Sciatic nerve (tissue), 2 donors: ENCODE results near the gene KMT5C. TPM values are rescaled to one million over a fixed set of nuclear protein-coding genes. Genes with fewer than 3 reads are reported as not detected.

Experiments
- ATAC-seq: fragments of 200-7000 bp; cut with Tn5 transposase; one replicate; pipeline ENCODE4 v1.9.1; 2020; ENCODE audit warnings: mild to moderate bottlenecking, moderate library complexity
- DNase-seq: peaks from one replicate; pipeline ENCODE4 v3.0.0-alpha.2; 2020; ENCODE audit warnings: low spot score
- intact Hi-C: fragments of 100-400 bp; cut with DNase I; formaldehyde crosslinking; loops from one replicate; pipeline ENCODE4 v1.14.2; 2022
- total RNA-seq: library from RNA; stranded (reverse); fragmentation: NEBNext Ultra II Directional; extraction: Animal tissue kit (Norgen Biotek cat#: 25700); gene quantifications from one replicate; pipeline ENCODE4 v1.2.1, GENCODE V29; 2021
- donor health status: DM: no; HTN: no; CAD: no.
- donor health status: DM: no; HTN: no; CAD: no.

The KMT5C gene
- 18.1 TPM for total RNA-seq

DNA sequence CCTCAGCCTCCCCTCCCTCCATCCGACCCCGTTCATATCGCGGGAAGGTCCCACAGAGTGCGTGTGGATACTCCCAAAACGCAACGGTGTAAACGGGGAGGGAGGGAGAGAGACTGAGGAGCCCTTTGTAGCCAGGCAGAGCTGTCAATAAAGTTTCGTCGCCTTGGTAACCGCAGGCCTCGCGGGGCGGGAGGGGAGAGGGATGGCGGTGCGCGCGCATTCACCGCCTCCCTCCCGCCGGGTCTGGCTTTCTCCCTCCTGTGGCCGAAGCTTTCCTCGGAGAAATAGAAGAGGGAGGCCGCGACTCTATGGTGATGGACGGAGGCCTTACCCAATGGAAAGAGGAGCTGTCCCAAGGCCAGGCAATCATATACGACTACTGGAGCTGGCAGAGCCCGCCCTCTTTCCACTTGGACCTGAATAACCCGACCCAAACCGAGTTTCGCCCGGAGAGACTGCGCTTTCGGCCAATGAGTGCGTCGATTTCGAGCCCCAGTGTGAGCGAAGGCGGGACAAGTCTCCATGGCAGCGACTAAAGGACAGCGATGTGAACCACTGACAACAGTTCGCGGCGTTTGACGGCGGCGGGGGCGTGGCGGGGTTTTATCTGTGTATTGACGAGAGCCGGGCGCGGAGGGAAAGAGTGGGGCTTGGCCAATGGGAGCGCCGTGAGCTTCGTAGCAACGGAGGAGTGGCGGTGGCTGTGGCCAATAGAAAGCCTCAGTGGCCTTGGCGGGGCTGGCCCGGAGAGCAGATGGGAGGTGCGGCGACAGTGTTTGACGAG, at the start of gene KMT5C:
KMT5C (plus strand) TSS at position 772 of the 784 bp plus-strand sequence. CDS start 2,061 bp downstream, outside the sequence.
- intact Hi-C loops, result no loop called here
- DNase-seq (peak; percentile 100), ATAC-seq (peak; percentile 96)

DNA sequence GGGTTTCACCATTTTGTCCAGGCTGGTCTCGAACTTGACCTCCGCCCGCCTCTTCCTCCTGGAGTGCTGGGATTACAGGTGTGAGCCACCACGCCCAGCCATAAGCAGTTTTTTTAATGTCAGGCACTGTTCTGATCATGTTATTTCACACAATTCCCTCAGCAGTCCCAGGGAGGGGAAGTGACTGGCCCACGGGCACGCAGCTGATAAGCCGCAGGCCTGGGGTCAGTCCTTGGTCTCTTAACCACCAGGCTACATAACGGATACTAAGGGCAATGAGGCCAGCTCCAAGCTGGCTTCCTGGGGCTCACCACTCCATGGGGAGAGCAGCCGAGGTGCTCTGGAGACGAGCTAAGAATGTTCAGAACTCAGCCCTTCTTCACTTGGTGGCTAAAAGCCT, 42.4 kb upstream of the KMT5C start:
- DNase-seq (no peak), ATAC-seq (no peak)
- intact Hi-C loops, result no loop called here

- intact Hi-C loops, result loop anchor here (5.0 kb wide), 1 partner anchor 82 kb away; the partner anchor contains the start of gene TMEM238
- no peak for ATAC-seq
- DNase-seq, result no peak
These were observed 39.7 kb upstream of the KMT5C start for GRCh38 chr19:55299991-55300390.

GRCh38 chr19:55300886-55301458, 38.7 kb upstream of the KMT5C start:
- DNase-seq (no peak), ATAC-seq (no peak)
- intact Hi-C loops, result loop anchor here (5.0 kb wide), 1 partner anchor 81 kb away; the partner anchor contains the start of gene TMEM238

GRCh38 chr19:55301459-55302317, 38.0 kb upstream of the KMT5C start:
- intact Hi-C loops, result loop anchor here (5.0 kb wide), 1 partner anchor 81 kb away; the partner anchor contains the start of gene TMEM238
- ATAC-seq (peak; percentile 93), DNase-seq (peak; percentile 95)

- DNase-seq, result no peak
- intact Hi-C loops, result loop anchor here (5.0 kb wide), 1 partner anchor 80 kb away; the partner anchor contains the start of gene TMEM238
- no peak for ATAC-seq
These were observed 37.4 kb upstream of the KMT5C start for GRCh38 chr19:55302318-55302703.

- ATAC-seq (no peak), DNase-seq (no peak)
- intact Hi-C loops, result loop anchor here (5.0 kb wide), 1 partner anchor 79 kb away; the partner anchor contains the start of gene TMEM238
These were observed 36.2 kb upstream of the KMT5C start for GRCh38 chr19:55303477-55303876.

GRCh38 chr19:55304279-55304978, 35.2 kb upstream of the KMT5C start:
- ATAC-seq, result no peak
- intact Hi-C loops, result loop anchor here (5.0 kb wide), 1 partner anchor 78 kb away; the partner anchor contains the start of gene TMEM238
- no peak for DNase-seq

- DNase-seq, result no peak
These were observed 34.7 kb upstream of the KMT5C start for GRCh38 chr19:55304980-55305379.

GRCh38 chr19:55305491-55305890, 34.2 kb upstream of the KMT5C start:
- no peak for DNase-seq
- ATAC-seq, result peak; percentile 75
- intact Hi-C loops, result no loop called here

More at GRCh38 chr19:55304980-55305379, 34.7 kb upstream of the KMT5C start:
- intact Hi-C loops, result loop anchor here (5.0 kb wide), 1 partner anchor 77 kb away; the partner anchor contains the start of gene TMEM238
- ATAC-seq, result no peak

DNA sequence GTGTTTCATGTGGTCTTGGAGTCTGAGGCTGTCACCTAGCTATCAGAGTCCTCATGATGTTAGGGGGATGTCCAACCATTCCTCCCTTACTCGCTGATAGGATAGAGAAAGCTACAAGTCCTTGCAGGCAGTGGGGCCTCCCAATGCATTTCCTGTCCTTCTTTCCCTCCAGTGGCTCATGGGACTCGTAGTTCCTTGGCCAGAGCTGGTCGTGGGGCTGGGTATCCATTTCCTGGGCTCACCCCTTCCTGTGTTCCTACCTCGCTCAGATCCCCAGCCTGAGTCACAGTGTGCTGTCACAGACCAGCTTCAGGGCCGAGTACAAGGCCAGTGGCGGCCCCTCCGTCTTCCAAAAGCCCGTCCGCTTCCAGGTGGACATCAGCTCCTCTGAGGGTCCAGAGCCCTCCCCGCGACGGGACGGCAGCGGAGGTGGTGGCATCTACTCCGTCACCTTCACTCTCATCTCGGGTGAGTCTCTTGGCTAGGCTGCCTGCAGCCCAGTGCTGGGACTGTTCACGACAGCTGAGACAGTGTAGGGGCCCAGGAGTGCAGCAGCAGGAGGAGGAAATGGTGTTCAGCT, 33.6 kb upstream of the KMT5C start:
- intact Hi-C loops, result no loop called here

DNA sequence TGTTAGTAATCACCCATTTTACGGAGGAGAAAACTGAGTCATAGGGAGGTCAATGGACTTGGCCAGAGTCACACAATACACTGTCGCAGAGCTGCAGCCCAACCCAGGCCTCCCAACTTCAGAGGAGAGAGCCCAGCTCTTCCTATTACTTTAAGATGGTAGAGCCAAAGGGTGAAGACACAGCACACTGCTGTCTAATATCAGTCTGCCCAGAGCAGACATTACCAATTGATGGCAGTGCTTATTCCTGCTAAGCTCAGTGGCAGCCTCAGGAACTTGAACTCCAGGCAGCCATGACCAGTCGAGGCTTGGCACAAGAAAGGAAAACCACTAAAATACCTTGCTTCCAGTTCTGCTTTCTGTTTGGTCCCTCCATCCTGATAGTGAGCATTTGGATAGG, 33.0 kb upstream of the KMT5C start:
- DNase-seq (no peak), ATAC-seq (no peak)
- intact Hi-C loops, result no loop called here

More for the DNA sequence above, 33.6 kb upstream of the KMT5C start:
- ATAC-seq, result no peak
- no peak for DNase-seq

- ATAC-seq, result no peak
- no peak for DNase-seq
- intact Hi-C loops, result no loop called here
These were observed 31.4 kb upstream of the KMT5C start for GRCh38 chr19:55308281-55308680.

DNA sequence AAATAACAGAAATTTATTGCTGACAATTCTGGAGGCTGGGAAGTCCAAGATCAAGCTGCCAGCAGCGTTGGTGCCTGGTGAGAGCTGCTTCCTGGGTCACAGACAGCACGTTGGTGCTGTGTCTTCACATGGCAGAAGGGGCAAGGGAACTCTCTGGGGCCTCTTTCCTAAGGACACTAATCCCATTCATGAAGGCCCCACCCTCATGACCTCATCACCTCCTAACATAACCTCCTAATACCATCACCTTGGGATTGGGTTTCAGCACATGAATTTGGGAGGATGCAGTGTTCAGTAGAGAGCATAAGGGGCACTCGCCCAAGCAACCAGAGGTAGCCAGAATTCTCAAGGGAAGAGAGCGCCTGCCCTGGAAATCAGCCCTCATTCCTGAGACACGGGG, 30.2 kb upstream of the KMT5C start:
- DNase-seq, result no peak
- ATAC-seq, result no peak
- intact Hi-C loops, result no loop called here

- ATAC-seq (no peak), DNase-seq (no peak)
- intact Hi-C loops, result no loop called here
These were observed 29.2 kb upstream of the KMT5C start for GRCh38 chr19:55310498-55310897.

DNA sequence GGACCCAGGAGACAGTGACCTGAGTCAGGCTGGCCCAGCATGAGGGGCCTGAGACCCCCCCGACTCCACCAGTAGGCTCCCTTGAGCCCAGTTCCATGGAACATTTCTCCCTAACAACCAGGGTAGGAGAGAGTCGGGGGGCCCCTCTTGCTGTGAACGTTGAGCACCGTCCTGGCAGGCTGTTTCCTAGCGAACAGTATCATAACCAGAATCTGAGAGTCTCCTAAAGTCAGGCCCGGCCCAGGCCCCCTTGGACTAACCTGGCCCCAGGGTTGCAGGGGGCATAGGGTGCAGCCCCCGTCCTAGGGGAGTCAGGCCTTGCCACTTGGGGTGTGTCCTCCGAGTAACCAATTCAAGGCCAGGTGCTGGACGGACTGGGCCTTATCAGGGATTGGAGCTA, 28.3 kb upstream of the KMT5C start:
- DNase-seq (no peak), ATAC-seq (no peak)
- intact Hi-C loops, result no loop called here

DNA sequence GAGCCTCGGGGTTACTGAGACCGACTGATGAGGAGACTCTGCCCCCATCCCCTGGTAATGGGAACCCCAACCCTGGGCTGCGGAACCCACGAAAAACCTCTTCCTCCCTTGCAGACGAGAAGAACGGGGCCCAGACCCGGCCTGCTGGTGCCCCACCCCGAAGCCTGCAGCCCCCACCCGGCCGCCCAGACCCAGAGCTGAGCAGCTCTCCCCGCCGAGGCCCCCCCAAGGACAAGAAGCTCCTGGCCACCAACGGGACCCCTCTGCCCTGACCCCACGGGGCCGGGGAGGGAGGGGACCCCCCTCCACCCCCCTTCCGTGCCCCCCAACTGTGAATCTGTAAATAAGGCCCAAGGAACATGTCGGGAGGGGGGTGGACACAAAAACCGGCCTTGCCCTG, 27.9 kb upstream of the KMT5C start:
- intact Hi-C loops, result no loop called here
- ATAC-seq (no peak), DNase-seq (no peak)
